CD4-positive, alpha-beta T cell treated with Interleukin-15 for 4 hours (primary cell): ENCODE results near the gene APIP.
"Not testable (repeated sequence)": the region's sequence is repeated elsewhere in the genome, so short reads cannot be mapped to it uniquely, and the experiment has no call there.

Experiments used
- DNase-seq: peaks from one replicate; pipeline ENCODE4 v3.0.0-alpha.2; 2020; ENCODE audit warnings: low spot score

The APIP gene

GRCh38 chr11:34926101-34926830 is 10.1 kb upstream of the APIP start:
- DNase-seq: peak; percentile 66

- no peak for DNase-seq
These were observed 8.5 kb upstream of the APIP start for GRCh38 chr11:34924714-34925113.

GRCh38 chr11:34921156-34921555 is 5.0 kb upstream of the APIP start:
- DNase-seq: no peak

GRCh38 chr11:34916843-34917770 is 928 bp upstream of the APIP start:
- DNase-seq: no peak

GRCh38 chr11:34915136-34916014 is 804 bp downstream of the APIP start:
- DNase-seq: peak; percentile 2

GRCh38 chr11:34913556-34913955 is 2.6 kb downstream of the APIP start:
- DNase-seq: not testable (repeated sequence)

GRCh38 chr11:34911676-34912075 is 4.5 kb downstream of the APIP start:
- no peak for DNase-seq

- no peak for DNase-seq
These were observed 5.4 kb downstream of the APIP start for GRCh38 chr11:34910817-34911216.

- no peak for DNase-seq
These were observed 6.2 kb downstream of the APIP start for GRCh38 chr11:34909955-34910354.

- DNase-seq: no peak
These were observed 6.8 kb downstream of the APIP start for GRCh38 chr11:34909415-34909814.

- DNase-seq: no peak
These were observed 8.1 kb downstream of the APIP start for GRCh38 chr11:34907934-34908593.

- DNase-seq: no peak
These were observed 10.5 kb downstream of the APIP start for GRCh38 chr11:34905666-34906065.

GRCh38 chr11:34904421-34904955 is 11.7 kb downstream of the APIP start:
- DNase-seq: no peak

- no peak for DNase-seq
These were observed 16.6 kb downstream of the APIP start for GRCh38 chr11:34899633-34900016.

GRCh38 chr11:34898474-34898873 is 17.7 kb downstream of the APIP start:
- no peak for DNase-seq

GRCh38 chr11:34897171-34897870 is 18.9 kb downstream of the APIP start:
- DNase-seq: no peak

- not testable (repeated sequence) for DNase-seq
These were observed 20.0 kb downstream of the APIP start for GRCh38 chr11:34896191-34896590.

GRCh38 chr11:34893416-34893815 is 22.8 kb downstream of the APIP start:
- DNase-seq: no peak

GRCh38 chr11:34891611-34892010 is 24.6 kb downstream of the APIP start:
- DNase-seq: no peak

GRCh38 chr11:34890812-34891211 is 25.4 kb downstream of the APIP start:
- peak; percentile 11 for DNase-seq

- DNase-seq: no peak
These were observed 26.1 kb downstream of the APIP start for GRCh38 chr11:34890089-34890488.
